H1 (cell line): Measurements from ENCODE around the gene NEURL4. TPM values are rescaled to one million over a fixed set of nuclear protein-coding genes. Genes with fewer than 3 reads are reported as not detected.

Source experiments
- NANOG ChIP-seq: IDR thresholded peaks from 2 replicates; pipeline ENCODE4 v1.6.1; 2011; ENCODE audit warnings: low read length, low read depth, mild to moderate bottlenecking, inconsistent platforms; ENCODE audit not compliant: insufficient read depth, poor library complexity, severe bottlenecking
- ZNF274 ChIP-seq: IDR thresholded peaks from 2 replicates; pipeline ENCODE4 v1.7.0; 2012; ENCODE audit warnings: low read length, borderline replicate concordance; ENCODE audit errors: extremely low read depth
- polyA plus RNA-seq, 7 experiments: library from polyadenylated mRNA; depleted of rRNA in 3 of 7; stranded (reverse) in 5 of 7; unstranded in 2 of 7; fragments of >200 nt in 5 of 7; fragments of 200-250 nt in 2 of 7; gene quantifications; 1 replicate in 5 of 7; 2 replicates in 1 of 7; 4 replicates in 1 of 7; pipeline versions ENCODE4 v1.2.1 to v1.2.3, GENCODE V29; 2011 to 2013; ENCODE audit warnings: missing spikeins in 2 of 7, mixed read lengths in 2 of 7
- total RNA-seq: library from RNA; stranded (reverse); fragmentation: NEBNext Ultra II Directional; extraction: Animal tissue kit (Norgen Biotek cat#: 25700); gene quantifications from 2 replicates; pipeline ENCODE4 v1.2.1, GENCODE V29; 2021

Gene NEURL4
- total and polyA plus RNA-seq, 2 of the 8 experiments (the other 6 are each of a cell fraction or from before 2014, with no cell fraction given), result 29.6 to 46.8 TPM

DNA sequence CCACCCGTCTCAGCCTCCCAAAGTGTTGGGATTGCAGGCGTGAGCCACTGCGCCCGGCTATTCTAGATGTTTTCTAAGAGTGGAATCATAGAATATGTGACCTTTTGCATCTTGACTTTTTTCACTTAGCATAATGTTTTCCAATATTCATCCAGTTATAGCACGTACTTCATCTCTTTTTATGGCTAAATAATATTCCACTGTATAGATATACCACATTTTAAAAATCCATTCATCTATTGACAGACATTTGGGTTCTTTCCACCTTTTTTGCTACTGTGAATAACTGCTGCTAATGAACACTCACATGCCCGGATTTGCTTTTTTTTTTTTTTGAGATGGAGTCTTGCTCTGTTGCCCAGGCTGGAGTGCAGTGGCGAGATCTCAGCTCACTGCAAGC lies 25.0 kb downstream of the NEURL4 start (continued):
- no peak for TF ChIP-seq NANOG
- TF ChIP-seq ZNF274, result no peak
- TF ChIP-seq, all 59 proteins: peak for 0
